Vagina (tissue), 2 donors: ENCODE results near the gene CTAGE1.

Experiments used
- CTCF ChIP-seq, 3 experiments: fragments of 450-650 bp in 2 of 3; fragments of 200-600 bp in 1 of 3; sonication (generic) in 1 of 3; IDR thresholded peaks; one replicate each; pipeline ENCODE4 v1.5.1; 2017 to 2019; ENCODE audit warnings: antibody characterized with exemption in 3 of 3, mild to moderate bottlenecking in 2 of 3, moderate library complexity in 2 of 3
- POLR2A ChIP-seq, 2 donors: fragments of 450-650 bp; IDR thresholded peaks; one replicate each; pipeline ENCODE4 v1.6.1; 2017; ENCODE audit warnings: antibody characterized with exemption in 2 of 2, mild to moderate bottlenecking in 2 of 2, moderate library complexity in 2 of 2
- POLR2AphosphoS5 ChIP-seq, 2 donors: sonication (generic); formaldehyde crosslinking; IDR thresholded peaks; one replicate each; pipeline ENCODE4 v1.9.0; 2017; ENCODE audit warnings: antibody characterized with exemption in 2 of 2, mild to moderate bottlenecking in 2 of 2, low read depth in 1 of 2; ENCODE audit not compliant: insufficient read depth in 1 of 2

DNA sequence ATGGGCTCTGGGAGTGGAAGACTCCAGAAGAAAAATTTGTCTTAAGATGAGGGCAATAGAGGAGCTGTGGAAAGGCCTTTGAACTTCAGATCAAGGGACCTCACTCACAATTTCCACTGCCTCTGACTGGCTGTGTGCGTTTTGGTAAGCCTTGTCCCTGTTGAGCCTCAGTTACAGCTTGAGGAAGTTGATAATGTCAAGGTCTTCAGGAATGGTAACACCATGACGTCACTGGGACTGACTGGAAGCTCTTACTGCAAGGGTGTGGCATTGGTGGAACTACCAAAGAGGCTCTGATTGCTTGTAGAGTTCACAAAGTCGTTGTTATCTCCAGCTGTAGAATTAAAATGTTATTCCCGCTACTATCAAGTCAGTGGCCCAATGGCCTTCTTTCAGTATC lies 29.2 kb upstream of the CTAGE1 start:
- TF ChIP-seq POLR2AphosphoS5 (IDR thresholded peaks at IDR 0.05; ENCODE audit: insufficient read depth in 1 of 2, low read depth in 1 of 2) (no peak), CTCF (IDR thresholded peaks at IDR 0.05) (no peak), POLR2A (IDR thresholded peaks at IDR 0.05) (no peak)
